K562 (cell line): ENCODE data around the gene HOXC5. TPM values are rescaled to one million over a fixed set of nuclear protein-coding genes. Genes with fewer than 3 reads are reported as not detected.

ENCODE experiments used
- ATAC-seq: fragments of 200-7000 bp; cut with Tn5 transposase; 3 replicates; pipeline ENCODE4 v1.9.1; 2020; ENCODE audit warnings: moderate library complexity
- BruUV-seq: library from RNA; stranded (reverse); fragments of 400-500 nt; replicated peaks from 2 replicates; lab custom pipeline; 2021; lab: Mats Ljungman, UMichigan
- CTCF ChIA-PET: fragments of 300-600 bp; formaldehyde crosslinking; extraction: SDS; loops from one replicate; lab custom pipeline; 2021; ENCODE audit warnings: low intra/inter-chr PET ratio; lab: Yijun Ruan, JAX
- POLR2A ChIA-PET: fragments of 300-600, 350-650 bp; sonication (Branson Sonifier 250); formaldehyde crosslinking; extraction: SDS; loops from one replicate; lab custom pipeline; 2021; ENCODE audit warnings: antibody characterized with exemption, inconsistent platforms; lab: Yijun Ruan, JAX
- DNase-seq, 4 experiments: peaks; one replicate each; pipeline versions ENCODE4 v3.0.0 to v3.0.0-alpha.2; 2011 to 2018; ENCODE audit warnings: low spot score in 3 of 4, mixed read lengths in 3 of 4; ENCODE audit errors: extremely low read depth in 1 of 4
- FAIRE-seq: peaks from 2 replicates; lab custom pipeline; 2011; peaks lifted over from hg19 to GRCh38; lab: Jason Lieb, UNC
- H2AFZ ChIP-seq: 2 replicates; pipeline ENCODE4 v1.6.0; 2011; ENCODE audit warnings: low read depth, low read length, control low read depth, inconsistent platforms
- H3K27ac ChIP-seq: fragments of 200-600 bp; 3 replicates; pipeline ENCODE4 v1.8.0; 2011; ENCODE audit warnings: low read depth, mild to moderate bottlenecking, control low read depth, inconsistent platforms, low read length, moderate library complexity, mixed read lengths; ENCODE audit errors: extremely low read depth
- H3K27me3 ChIP-seq, 2 experiments: fragments of 300-600 bp in 1 of 2; 2 replicates in 1 of 2; 3 replicates in 1 of 2; pipeline versions ENCODE4 v1.6.0 to v1.8.0; 2011; ENCODE audit warnings: inconsistent platforms in 2 of 2, low read length in 2 of 2, mild to moderate bottlenecking in 1 of 2, mixed read lengths in 1 of 2, moderate library complexity in 1 of 2; ENCODE audit not compliant: control insufficient read depth in 2 of 2, insufficient read depth in 2 of 2
- H3K36me3 ChIP-seq: fragments of 300-600 bp; 3 replicates; pipeline ENCODE4 v1.8.0; 2011; ENCODE audit warnings: mild to moderate bottlenecking, low read length, inconsistent platforms; ENCODE audit not compliant: control insufficient read depth, insufficient read depth
- H3K4me1 ChIP-seq, 2 experiments: fragments of 200-600 bp in 1 of 2; replicated peaks in 1 of 2; 2 replicates in 1 of 2; 3 replicates in 1 of 2; pipeline versions ENCODE4 v1.5.1 to v1.8.0; 2011; ENCODE audit warnings: inconsistent platforms in 2 of 2, low read length in 2 of 2, mild to moderate bottlenecking in 1 of 2, mixed read lengths in 1 of 2, moderate library complexity in 1 of 2; ENCODE audit not compliant: control insufficient read depth in 2 of 2, insufficient read depth in 2 of 2
- H3K4me2 ChIP-seq: 2 replicates; pipeline ENCODE4 v1.6.1; 2011; ENCODE audit warnings: low read length, control low read depth, inconsistent platforms, mixed read lengths; ENCODE audit not compliant: insufficient read depth
- H3K4me3 ChIP-seq: fragments of 200-600 bp; sonication (generic), shearing (Covaris generic); 2 replicates; pipeline ENCODE4 v1.5.1; 2016; ENCODE audit warnings: control low read depth, inconsistent platforms
- H3K79me2 ChIP-seq: fragments of 200-600 bp; 3 replicates; pipeline ENCODE4 v1.8.0; 2011; ENCODE audit warnings: low read length, inconsistent platforms; ENCODE audit not compliant: control insufficient read depth, insufficient read depth
- H3K9ac ChIP-seq, 2 experiments: 2 replicates each; pipeline versions ENCODE4 v1.6.0 to v1.6.1; 2011; ENCODE audit warnings: low read depth in 2 of 2, low read length in 2 of 2, control low read depth in 1 of 2, inconsistent platforms in 1 of 2, mild to moderate bottlenecking in 1 of 2, mixed read lengths in 1 of 2; ENCODE audit not compliant: insufficient read depth in 1 of 2
- H3K9me1 ChIP-seq: one replicate; pipeline ENCODE4 v1.6.0; 2011; ENCODE audit warnings: inconsistent platforms, mild to moderate bottlenecking, low read length, moderate library complexity; ENCODE audit not compliant: control insufficient read depth, insufficient read depth
- H3K9me3 ChIP-seq: replicated peaks from 2 replicates; pipeline ENCODE4 v1.5.1; 2011; ENCODE audit warnings: low read depth, low read length, inconsistent platforms; ENCODE audit not compliant: control insufficient read depth, insufficient read depth
- H4K20me1 ChIP-seq: replicated peaks from 2 replicates; pipeline ENCODE4 v1.6.1; 2011; ENCODE audit warnings: low read length, inconsistent platforms, mixed read lengths; ENCODE audit not compliant: control insufficient read depth, insufficient read depth
- CHCHD3 ChIP-seq: fragments of 250-450 bp; sonication (Bioruptor Pico); IDR thresholded peaks from 2 replicates; pipeline ENCODE4 v2.1.2; 2022; ENCODE audit warnings: mild to moderate bottlenecking
- HOXB6 ChIP-seq: fragments of 250-450 bp; sonication (Bioruptor Pico); IDR thresholded peaks from 2 replicates; pipeline ENCODE4 v1.5.1; 2022; ENCODE audit warnings: mild to moderate bottlenecking, borderline replicate concordance
- KDM4B ChIP-seq, 2 experiments: fragments of 450-650 bp in 1 of 2; sonication (generic) in 1 of 2; IDR thresholded peaks; 2 replicates each; pipeline ENCODE4 v1.6.1; 2016 to 2017; ENCODE audit warnings: borderline replicate concordance in 2 of 2, antibody characterized with exemption in 1 of 2, low read depth in 1 of 2, mild to moderate bottlenecking in 1 of 2
- TRIM24 ChIP-seq, 2 experiments: fragments of 450-650 bp; IDR thresholded peaks; 2 replicates each; pipeline ENCODE4 v1.6.1; 2016
- ZNF121 ChIP-seq: sonication (generic); formaldehyde crosslinking; conservative IDR thresholded peaks from 2 replicates; pipeline ENCODE4 v1.8.0; 2022; ENCODE audit warnings: missing genetic modification reagents
- ZNF778 ChIP-seq: fragments of 450-650 bp; formaldehyde crosslinking; IDR thresholded peaks from 2 replicates; pipeline ENCODE4 v1.4.0; 2020; ENCODE audit warnings: mild to moderate bottlenecking, moderate library complexity
- WGBS: fragments of 100-300 bp; shearing (Covaris generic); methylation state at CpG from one replicate; pipeline ENCODE4 v1.1.6; 2016; ENCODE audit warnings: low coverage, mixed read lengths; ENCODE audit not compliant: insufficient coverage; ENCODE audit errors: missing lambda C conversion rate; 5-methylcytosine and 5-hydroxymethylcytosine counted together
- in situ Hi-C: fragments of 300-500 bp; cut with MboI; formaldehyde crosslinking; loops from 4 replicates; pipeline ENCODE4 v1.15.0; 2018; ENCODE audit warnings: inconsistent platforms, mixed read lengths
- intact Hi-C: fragments of 100-400 bp; cut with micrococcal nuclease; formaldehyde crosslinking; loops from 2 replicates; pipeline ENCODE4 v1.14.2; 2022
- polyA plus RNA-seq, 8 experiments: library from polyadenylated mRNA; depleted of rRNA in 4 of 8; stranded (reverse) in 5 of 8; unstranded in 3 of 8; fragments of >200 nt; fragmentation: Nextera tagmentation in 2 of 8; fragmentation: Illumina TruSeq in 1 of 8; extraction: Ambion mirVana in 2 of 8; extraction: Trizol in 1 of 8; gene quantifications; 2 replicates each; pipeline versions ENCODE4 v1.2.1 to v1.2.3, GENCODE V29; 2011 to 2014; ENCODE audit warnings: inconsistent platforms in 1 of 8, missing spikeins in 1 of 8
- total RNA-seq, 7 experiments: library from RNA; depleted of rRNA in 6 of 7; stranded (reverse); fragments of >200 nt in 6 of 7; fragmentation: Illumina TruSeq in 2 of 7; extraction: Trizol in 2 of 7; gene quantifications; 2 replicates each; pipeline versions ENCODE4 v1.2.1 to v1.2.3, GENCODE V29; 2011 to 2021; ENCODE audit warnings: low replicate concordance in 1 of 7
- TF ChIP-seq, protein P1 (sequence below): fragments of 450-650 bp; IDR thresholded peaks from 2 replicates; pipeline ENCODE4 v1.6.1; 2018; ENCODE audit warnings: mild to moderate bottlenecking, low read depth; ENCODE audit not compliant: partially characterized antibody
- TF ChIP-seq, protein P2 (sequence below): fragments of 450-650 bp; formaldehyde crosslinking; IDR thresholded peaks from 2 replicates; pipeline ENCODE4 v1.4.0; 2020; ENCODE audit warnings: mild to moderate bottlenecking, mixed read lengths
- TF ChIP-seq, protein P3 (sequence below): fragments of 450-650 bp; IDR thresholded peaks from 2 replicates; pipeline ENCODE4 v1.6.1; 2017; ENCODE audit warnings: mild to moderate bottlenecking, moderate library complexity

HOXC5 gene
- total and polyA plus RNA-seq, 9 of the 15 experiments (the other 6 are each of a cell fraction or from before 2014, with no cell fraction given) = 0.10 to 0.44 (median 0.18) TPM; not detected in 4

DNA sequence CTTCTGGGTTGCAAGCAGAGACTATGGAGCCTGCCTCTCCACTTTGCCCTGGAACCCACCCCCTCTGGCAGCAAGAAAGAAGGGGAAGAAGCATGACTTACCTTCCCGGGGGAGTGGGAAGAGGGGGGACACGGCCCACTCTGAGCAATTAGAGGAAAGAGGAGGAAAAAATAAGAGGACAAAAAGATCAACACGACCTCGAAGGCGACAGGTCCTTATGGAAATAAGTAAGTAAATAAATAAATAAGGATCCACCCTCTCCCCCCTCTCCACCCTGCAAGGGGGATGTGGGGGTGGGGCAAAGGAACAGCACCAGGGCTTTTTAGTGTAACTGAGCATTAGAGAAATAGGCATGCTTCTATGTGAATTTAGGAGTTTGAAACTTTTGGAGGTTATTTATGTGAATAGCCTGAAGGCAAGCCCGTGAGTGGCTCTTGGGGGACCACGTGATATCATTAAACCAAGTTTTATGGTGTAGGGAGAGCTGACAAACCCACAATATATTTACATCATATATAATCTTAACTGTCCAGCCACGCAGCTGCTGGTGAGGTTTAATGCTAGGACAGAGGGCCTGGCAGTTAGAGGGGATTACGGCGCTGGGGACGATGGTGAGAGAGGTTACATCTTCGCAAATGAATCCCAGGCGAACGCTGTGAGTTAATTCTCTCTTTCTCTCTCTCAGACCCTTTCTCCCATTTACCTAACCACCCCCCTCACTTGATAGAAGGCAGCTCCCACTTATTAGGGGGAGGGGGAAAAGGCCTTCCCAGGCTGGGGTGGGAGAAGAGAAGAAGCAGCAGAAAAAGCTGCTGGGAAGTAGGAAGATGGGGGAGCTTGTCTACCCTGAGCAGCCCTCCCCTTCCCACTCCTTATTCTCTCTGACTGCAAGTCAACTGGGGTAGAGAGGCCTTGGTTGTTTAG, 4.8 kb downstream of the HOXC5 start:
- 27% methylated on average over 14 of the region's 14 CpGs for WGBS
- DNase-seq = no peak
- POLR2A ChIA-PET = interaction anchor here (0.5 to 1.1 kb wide), 3 partner anchors 47 to 154 kb away, joined by 3 read pairs; no protein-coding TSS in a partner anchor
- no peak for TF ChIP-seq ZNF778
- TF ChIP-seq KDM4B (IDR thresholded peaks at IDR 0.05; ENCODE audit: borderline replicate concordance in 2 of 2, low read depth in 1 of 2) = no peak
- TF ChIP-seq CHCHD3 (CRISPR knock-in tag) = no peak
- TF ChIP-seq, protein P1, sequence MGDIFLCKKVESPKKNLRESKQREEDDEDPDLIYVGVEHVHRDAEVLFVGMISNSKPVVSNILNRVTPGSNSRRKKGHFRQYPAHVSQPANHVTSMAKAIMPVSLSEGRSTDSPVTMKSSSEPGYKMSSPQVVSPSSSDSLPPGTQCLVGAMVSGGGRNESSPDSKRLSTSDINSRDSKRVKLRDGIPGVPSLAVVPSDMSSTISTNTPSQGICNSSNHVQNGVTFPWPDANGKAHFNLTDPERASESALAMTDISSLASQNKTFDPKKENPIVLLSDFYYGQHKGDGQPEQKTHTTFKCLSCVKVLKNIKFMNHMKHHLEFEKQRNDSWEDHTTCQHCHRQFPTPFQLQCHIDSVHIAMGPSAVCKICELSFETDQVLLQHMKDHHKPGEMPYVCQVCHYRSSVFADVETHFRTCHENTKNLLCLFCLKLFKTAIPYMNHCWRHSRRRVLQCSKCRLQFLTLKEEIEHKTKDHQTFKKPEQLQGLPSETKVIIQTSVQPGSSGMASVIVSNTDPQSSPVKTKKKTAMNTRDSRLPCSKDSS = no peak
- no peak for TF ChIP-seq HOXB6 (CRISPR knock-in tag)
- TF ChIP-seq, protein P2, sequence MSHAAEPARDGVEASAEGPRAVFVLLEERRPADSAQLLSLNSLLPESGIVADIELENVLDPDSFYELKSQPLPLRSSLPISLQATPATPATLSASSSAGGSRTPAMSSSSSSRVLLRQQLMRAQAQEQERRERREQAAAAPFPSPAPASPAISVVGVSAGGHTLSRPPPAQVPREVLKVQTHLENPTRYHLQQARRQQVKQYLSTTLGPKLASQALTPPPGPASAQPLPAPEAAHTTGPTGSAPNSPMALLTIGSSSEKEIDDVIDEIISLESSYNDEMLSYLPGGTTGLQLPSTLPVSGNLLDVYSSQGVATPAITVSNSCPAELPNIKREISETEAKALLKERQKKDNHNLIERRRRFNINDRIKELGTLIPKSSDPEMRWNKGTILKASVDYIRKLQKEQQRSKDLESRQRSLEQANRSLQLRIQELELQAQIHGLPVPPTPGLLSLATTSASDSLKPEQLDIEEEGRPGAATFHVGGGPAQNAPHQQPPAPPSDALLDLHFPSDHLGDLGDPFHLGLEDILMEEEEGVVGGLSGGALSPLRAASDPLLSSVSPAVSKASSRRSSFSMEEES = peak; percentile 34; the same call in 1 of the 2 replicates
- TF ChIP-seq, protein P3, sequence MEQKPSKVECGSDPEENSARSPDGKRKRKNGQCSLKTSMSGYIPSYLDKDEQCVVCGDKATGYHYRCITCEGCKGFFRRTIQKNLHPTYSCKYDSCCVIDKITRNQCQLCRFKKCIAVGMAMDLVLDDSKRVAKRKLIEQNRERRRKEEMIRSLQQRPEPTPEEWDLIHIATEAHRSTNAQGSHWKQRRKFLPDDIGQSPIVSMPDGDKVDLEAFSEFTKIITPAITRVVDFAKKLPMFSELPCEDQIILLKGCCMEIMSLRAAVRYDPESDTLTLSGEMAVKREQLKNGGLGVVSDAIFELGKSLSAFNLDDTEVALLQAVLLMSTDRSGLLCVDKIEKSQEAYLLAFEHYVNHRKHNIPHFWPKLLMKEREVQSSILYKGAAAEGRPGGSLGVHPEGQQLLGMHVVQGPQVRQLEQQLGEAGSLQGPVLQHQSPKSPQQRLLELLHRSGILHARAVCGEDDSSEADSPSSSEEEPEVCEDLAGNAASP = no peak
- TF ChIP-seq ZNF121 = no peak
- no peak for TF ChIP-seq TRIM24 (IDR thresholded peaks at IDR 0.05)

More for the DNA sequence above, 4.8 kb downstream of the HOXC5 start:
- Histone ChIP-seq H3K9me1 (no peaks in the 10 kb centered on the region), H3K36me3 (no peaks in the 10 kb centered on the region), H3K79me2 (no peaks in the 10 kb centered on the region), H3K9me3 (no peaks in the 10 kb centered on the region), H3K4me2 (no peak overlapping the region), H3K4me1 (peaks cover 0 to 12% of the 10 kb centered on the region in 2 experiments; a peak in 3 of 5 replicates), H2AFZ (no peak overlapping the region), H3K9ac (peak overlapping the region in 1 of 2 experiments; percentile 39; a peak in 1 of 4 replicates), H4K20me1 (no peaks in the 10 kb centered on the region), H3K27ac (no peak overlapping the region), H3K27me3 (peaks cover 9 to 13% of the 10 kb centered on the region in 2 experiments; a peak in 2 of 5 replicates), H3K4me3 (no peak overlapping the region)
- no TSS peak for BruUV-seq
- intact Hi-C loops (no loop called here), in situ Hi-C loops (loop anchor here (5.0 kb wide), 1 partner anchor 95 kb away; no protein-coding TSS in a partner anchor)
- CTCF ChIA-PET = no interaction called here
- FAIRE-seq (no peak), ATAC-seq (no peak)
